T-cell (primary cell): ENCODE measurements around the gene SMIM41. TPM values are rescaled to one million over a fixed set of nuclear protein-coding genes. Genes with fewer than 3 reads are reported as not detected.
A peak's percentile ranks its signal among the peaks of the same experiment; 100 is the strongest.

Experiments
- ATAC-seq, 4 experiments: fragments of 200-7000 bp in 3 of 4; fragments of 150-1000 bp in 1 of 4; cut with Tn5 transposase; replicated peaks in 1 of 4; 1 replicate in 3 of 4; 2 replicates in 1 of 4; pipeline ENCODE4 v1.10.0; 2021; ENCODE audit warnings: moderate library complexity in 3 of 4, mild to moderate bottlenecking in 2 of 4, moderate number of reproducible peaks in 1 of 4
- CTCF ChIA-PET, 2 donors: fragments of 300-600 bp; sonication (Branson Sonifier 250); formaldehyde crosslinking; loops; one replicate each; lab custom pipeline; 2022; ENCODE audit warnings: antibody characterized with exemption in 2 of 2; lab: Charles Lee
- POLR2A ChIA-PET, 2 donors: fragments of 300-600 bp; sonication (Branson Sonifier 250); formaldehyde crosslinking; loops; one replicate each; lab custom pipeline; 2022; ENCODE audit warnings: antibody characterized with exemption in 2 of 2; lab: Charles Lee
- DNase-seq, 35 experiments: peaks; one replicate each; pipeline versions ENCODE4 v3.0.0 to v3.0.0-alpha.2; 2013 to 2023
- H3K27ac ChIP-seq: one replicate; pipeline ENCODE4 v1.5.1; 2013; ENCODE audit warnings: low read length
- H3K27me3 ChIP-seq, 2 experiments: replicated peaks in 1 of 2; 1 replicate in 1 of 2; 2 replicates in 1 of 2; pipeline versions ENCODE4 v1.6.1 to v1.7.0; 2013; ENCODE audit warnings: low read length in 1 of 2, mixed read lengths in 1 of 2; ENCODE audit not compliant: control insufficient read depth in 2 of 2, insufficient read depth in 2 of 2; ENCODE audit errors: extremely low read depth in 1 of 2
- H3K36me3 ChIP-seq, 2 donors: 1 replicate in 1 of 2; 2 replicates in 1 of 2; pipeline versions ENCODE4 v1.6.1 to v1.7.0; 2013; ENCODE audit warnings: low read length in 1 of 2; ENCODE audit not compliant: control insufficient read depth in 2 of 2, insufficient read depth in 1 of 2; ENCODE audit errors: extremely low read depth in 1 of 2
- H3K4me1 ChIP-seq, 2 experiments: 1 replicate in 1 of 2; 2 replicates in 1 of 2; pipeline versions ENCODE4 v1.6.1 to v1.7.0; 2013; ENCODE audit warnings: low read length in 2 of 2, mixed read lengths in 1 of 2; ENCODE audit not compliant: insufficient read depth in 2 of 2, control insufficient read depth in 1 of 2; ENCODE audit errors: extremely low read depth in 1 of 2
- H3K4me3 ChIP-seq, 2 donors: 1 replicate in 1 of 2; 2 replicates in 1 of 2; pipeline versions ENCODE4 v1.5.1 to v1.7.0; 2013; ENCODE audit warnings: mild to moderate bottlenecking in 2 of 2, low read length in 1 of 2, moderate library complexity in 1 of 2; ENCODE audit not compliant: control insufficient read depth in 1 of 2; ENCODE audit errors: extremely low read depth in 1 of 2
- H3K9me3 ChIP-seq: 2 replicates; pipeline ENCODE4 v1.7.0; 2013
- H3K27ac Mint-ChIP-seq, 2 donors: one replicate each; pipeline ENCODE4 v1.8.0; 2020 to 2021; ENCODE audit warnings: mild to moderate bottlenecking in 2 of 2, mixed read lengths in 2 of 2
- H3K27me3 Mint-ChIP-seq, 2 donors: one replicate each; pipeline ENCODE4 v1.8.0; 2021 to 2022; ENCODE audit warnings: mixed read lengths in 2 of 2
- H3K36me3 Mint-ChIP-seq: one replicate; pipeline ENCODE4 v1.8.0; 2021; ENCODE audit warnings: mixed read lengths
- H3K4me1 Mint-ChIP-seq, 3 donors: one replicate each; pipeline ENCODE4 v1.8.0; 2020 to 2022; ENCODE audit warnings: mixed read lengths in 3 of 3, mild to moderate bottlenecking in 1 of 3
- H3K4me3 Mint-ChIP-seq, 3 donors: one replicate each; pipeline ENCODE4 v1.8.0; 2020 to 2022; ENCODE audit warnings: mild to moderate bottlenecking in 3 of 3, mixed read lengths in 3 of 3, moderate library complexity in 3 of 3
- H3K9me3 Mint-ChIP-seq, 3 donors: one replicate each; pipeline ENCODE4 v1.8.0; 2020 to 2022; ENCODE audit warnings: mixed read lengths in 3 of 3
- WGBS: methylation state at CpG from one replicate; pipeline ENCODE4 v1.1.5; 2013; ENCODE audit warnings: missing lambda C conversion rate; ENCODE audit not compliant: insufficient coverage; 5-methylcytosine and 5-hydroxymethylcytosine counted together
- total RNA-seq, 35 experiments: library from RNA in 6 of 35; stranded (reverse) in 6 of 35; fragments of 120-200 nt in 1 of 35; gene quantifications; one replicate each; pipeline versions ENCODE4 v1.2.1 to v1.2.4 and lab custom pipeline; 2013 to 2026

SMIM41 gene
- total RNA-seq, 5 donors from 2014 or later (not counting 1 experiment from before 2014, with no cell fraction given) = 0.41 TPM; not detected in 4

DNA sequence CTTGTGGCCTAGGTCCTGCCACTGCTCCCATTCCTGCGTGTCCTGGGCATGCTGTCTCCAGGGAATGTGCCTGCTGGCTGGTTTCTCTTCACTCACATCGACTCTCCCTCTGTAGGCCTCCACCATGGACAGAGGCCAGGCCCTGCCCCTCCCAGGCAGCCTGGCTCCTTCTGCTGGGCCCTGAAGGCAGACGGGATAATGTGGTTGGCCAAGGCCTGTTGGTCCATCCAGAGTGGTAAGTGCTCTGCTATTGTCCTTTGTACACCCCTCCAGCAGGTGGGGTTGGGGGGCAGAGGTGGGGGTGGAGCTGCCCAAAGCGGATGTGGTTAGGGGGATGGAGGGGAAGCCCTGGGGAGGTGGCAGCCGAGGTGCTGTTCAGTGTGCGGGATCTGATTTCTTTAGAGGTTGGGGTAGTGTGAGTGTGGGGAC is 37.8 kb upstream of the SMIM41 start:
- Histone ChIP-seq H3K4me1 (peaks cover 13 to 40% of the 10 kb centered on the region in 2 experiments), H3K4me3 (no peak overlapping the region), H3K27ac (no peak overlapping the region), H3K9me3 (no peaks in the 10 kb centered on the region), H3K36me3 (no peaks in the 10 kb centered on the region), H3K27me3 (peaks cover 0 to 20% of the 10 kb centered on the region in 2 experiments)
- POLR2A ChIA-PET = no interaction called here
- CTCF ChIA-PET = interaction anchor here in 1 of 2 donors (0.6 kb wide), 1 partner anchor 41 kb away, joined by 3 read pairs; no protein-coding TSS in a partner anchor
- H3K27ac Mint-ChIP-seq = peak overlapping the region in 1 of 2 donors; percentile 67
- no peaks in the 10 kb centered on the region for H3K9me3 Mint-ChIP-seq
- peak overlapping the region in 2 of 3 donors; percentile 49 to 56 for H3K4me3 Mint-ChIP-seq
- peaks cover 16 to 45% (median 23%) of the 10 kb centered on the region in 3 donors for H3K4me1 Mint-ChIP-seq
- ATAC-seq (peak; percentile 30 to 63 (median 56)), DNase-seq (peak in 31 of 35 experiments; percentile 31 to 72 (median 49))
- no peaks in the 10 kb centered on the region for H3K36me3 Mint-ChIP-seq
- WGBS = 34% methylated on average over 5 of the region's 6 CpGs
- no peaks in the 10 kb centered on the region for H3K27me3 Mint-ChIP-seq

GRCh38 chr12:52042706-52043385 is 36.7 kb upstream of the SMIM41 start:
- H3K4me1 Mint-ChIP-seq = peaks cover 16 to 43% (median 23%) of the 10 kb centered on the region in 3 donors
- H3K4me1 ChIP-seq = peaks cover 13 to 35% of the 10 kb centered on the region in 2 experiments
- no peaks in the 10 kb centered on the region for H3K9me3 ChIP-seq
- ChIA-PET CTCF (interaction anchor here in 1 of 2 donors (0.6 kb wide), 2 partner anchors 12 to 49 kb away, joined by 3 to 4 read pairs; no protein-coding TSS in a partner anchor), POLR2A (no interaction called here)
- H3K4me3 ChIP-seq = no peak overlapping the region
- no peaks in the 10 kb centered on the region for H3K27me3 Mint-ChIP-seq
- WGBS = 97% methylated on average over 4 of the region's 8 CpGs
- no peaks in the 10 kb centered on the region for H3K36me3 Mint-ChIP-seq
- H3K36me3 ChIP-seq = no peaks in the 10 kb centered on the region
- H3K27ac ChIP-seq = no peak overlapping the region
- H3K27ac Mint-ChIP-seq = no peak overlapping the region
- H3K27me3 ChIP-seq = peaks cover 0 to 24% of the 10 kb centered on the region in 2 experiments
- ATAC-seq (no peak), DNase-seq (no peak)
- no peaks in the 10 kb centered on the region for H3K9me3 Mint-ChIP-seq
- peak overlapping the region in 1 of 3 donors; percentile 56 for H3K4me3 Mint-ChIP-seq

GRCh38 chr12:52043386-52044212 is 35.9 kb upstream of the SMIM41 start:
- H3K27ac Mint-ChIP-seq = no peak overlapping the region
- Histone ChIP-seq H3K9me3 (no peaks in the 10 kb centered on the region), H3K36me3 (no peaks in the 10 kb centered on the region), H3K4me3 (no peak overlapping the region), H3K27ac (no peak overlapping the region), H3K4me1 (peaks cover 13 to 32% of the 10 kb centered on the region in 2 experiments), H3K27me3 (peaks cover 0 to 24% of the 10 kb centered on the region in 2 experiments)
- 84% methylated on average over 16 of the region's 21 CpGs for WGBS
- CTCF ChIA-PET = interaction anchor here (0.6 to 1.1 kb wide), 4 partner anchors 11 to 50 kb away, joined by 3 to 4 read pairs (median 4); no protein-coding TSS in a partner anchor
- DNase-seq (no peak), ATAC-seq (no peak)
- H3K36me3 Mint-ChIP-seq = no peaks in the 10 kb centered on the region
- no peak overlapping the region for H3K4me3 Mint-ChIP-seq
- H3K4me1 Mint-ChIP-seq = peaks cover 12 to 38% (median 19%) of the 10 kb centered on the region in 3 donors
- H3K9me3 Mint-ChIP-seq = no peaks in the 10 kb centered on the region
- POLR2A ChIA-PET = no interaction called here
- no peaks in the 10 kb centered on the region for H3K27me3 Mint-ChIP-seq

- H3K4me3 Mint-ChIP-seq = no peak overlapping the region
- H3K36me3 Mint-ChIP-seq = no peaks in the 10 kb centered on the region
- POLR2A ChIA-PET = interaction anchor here (0.6 to 0.7 kb wide), 3 partner anchors 230 to 830 kb away, joined by 3 to 4 read pairs (median 3); no protein-coding TSS in a partner anchor
- 90% methylated on average over 13 of the region's 18 CpGs for WGBS
- H3K9me3 Mint-ChIP-seq = no peaks in the 10 kb centered on the region
- H3K27ac ChIP-seq = no peak overlapping the region
- H3K27me3 ChIP-seq = peaks cover 0 to 21% of the 10 kb centered on the region in 2 experiments
- ATAC-seq (no peak), DNase-seq (no peak)
- H3K4me1 Mint-ChIP-seq = peaks cover 15 to 36% (median 23%) of the 10 kb centered on the region in 3 donors
- H3K36me3 ChIP-seq = no peaks in the 10 kb centered on the region
- no peak overlapping the region for H3K27ac Mint-ChIP-seq
- no peaks in the 10 kb centered on the region for H3K9me3 ChIP-seq
- CTCF ChIA-PET = interaction anchor here (0.8 to 1.1 kb wide), 2 partner anchors 12 to 19 kb away, joined by 3 to 4 read pairs; no protein-coding TSS in a partner anchor
- no peak overlapping the region for H3K4me3 ChIP-seq
- peaks cover 0 to 4% of the 10 kb centered on the region in 2 donors for H3K27me3 Mint-ChIP-seq
- peaks cover 13 to 32% of the 10 kb centered on the region in 2 experiments for H3K4me1 ChIP-seq
Observed at GRCh38 chr12:52044292-52044983, 35.1 kb upstream of the SMIM41 start.

DNA sequence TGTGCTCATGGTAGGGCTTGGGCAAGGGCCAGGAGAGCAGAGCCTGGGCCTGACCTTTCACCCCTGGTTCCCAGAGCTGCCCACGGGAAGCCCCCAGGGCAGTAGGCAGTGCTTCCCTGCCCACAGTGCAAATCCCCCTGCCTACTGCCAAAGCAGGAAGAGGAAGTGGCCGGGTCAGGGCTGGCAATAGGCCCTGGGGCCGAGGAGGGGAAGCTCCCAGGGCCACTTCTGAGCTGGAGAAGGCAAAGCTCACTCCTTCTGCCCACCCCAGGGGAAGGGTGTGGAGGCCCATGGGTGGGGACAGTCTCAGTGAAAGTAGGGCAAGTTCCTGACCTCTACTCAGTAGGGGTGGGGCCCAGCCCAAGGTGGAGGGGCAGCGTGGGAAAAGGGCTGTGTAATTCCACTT is 33.7 kb upstream of the SMIM41 start:
- H3K4me1 ChIP-seq = peaks cover 21 to 44% of the 10 kb centered on the region in 2 experiments
- H3K9me3 ChIP-seq = no peaks in the 10 kb centered on the region
- H3K9me3 Mint-ChIP-seq = no peaks in the 10 kb centered on the region
- 20% methylated on average over 1 of the region's 4 CpGs for WGBS
- ChIA-PET POLR2A (no interaction called here), CTCF (interaction anchor here in 1 of 2 donors (1.1 kb wide), 1 partner anchor 21 kb away, joined by 3 read pairs; no protein-coding TSS in a partner anchor)
- ATAC-seq = no peak
- H3K4me3 ChIP-seq = no peak overlapping the region
- peaks cover 26 to 44% (median 34%) of the 10 kb centered on the region in 3 donors for H3K4me1 Mint-ChIP-seq
- no peak overlapping the region for H3K27ac Mint-ChIP-seq
- no peak overlapping the region for H3K27ac ChIP-seq
- H3K27me3 ChIP-seq = peaks cover 0 to 31% of the 10 kb centered on the region in 2 experiments
- peaks cover 0 to 4% of the 10 kb centered on the region in 2 donors for H3K27me3 Mint-ChIP-seq
- H3K4me3 Mint-ChIP-seq = no peak overlapping the region
- DNase-seq = peak in 1 of 35 experiments; percentile 39
- H3K36me3 Mint-ChIP-seq = no peaks in the 10 kb centered on the region
- H3K36me3 ChIP-seq = no peaks in the 10 kb centered on the region
